ENCODE results near the gene CCT8L2.

- TF ChIP-seq POLR2A (IDR thresholded peaks at IDR 0.05; ENCODE audit: low read length): no peak
- no peak for TF ChIP-seq GATA1 (IDR thresholded peaks at IDR 0.05; ENCODE audit: low read depth, low read length)
These were observed 9.0 kb upstream of the CCT8L2 start for GRCh38 chr22:16601437-16602223.

Data from erythroblast (primary cell).